ENCODE data around the gene SIX3.

SIX3 gene

DNA sequence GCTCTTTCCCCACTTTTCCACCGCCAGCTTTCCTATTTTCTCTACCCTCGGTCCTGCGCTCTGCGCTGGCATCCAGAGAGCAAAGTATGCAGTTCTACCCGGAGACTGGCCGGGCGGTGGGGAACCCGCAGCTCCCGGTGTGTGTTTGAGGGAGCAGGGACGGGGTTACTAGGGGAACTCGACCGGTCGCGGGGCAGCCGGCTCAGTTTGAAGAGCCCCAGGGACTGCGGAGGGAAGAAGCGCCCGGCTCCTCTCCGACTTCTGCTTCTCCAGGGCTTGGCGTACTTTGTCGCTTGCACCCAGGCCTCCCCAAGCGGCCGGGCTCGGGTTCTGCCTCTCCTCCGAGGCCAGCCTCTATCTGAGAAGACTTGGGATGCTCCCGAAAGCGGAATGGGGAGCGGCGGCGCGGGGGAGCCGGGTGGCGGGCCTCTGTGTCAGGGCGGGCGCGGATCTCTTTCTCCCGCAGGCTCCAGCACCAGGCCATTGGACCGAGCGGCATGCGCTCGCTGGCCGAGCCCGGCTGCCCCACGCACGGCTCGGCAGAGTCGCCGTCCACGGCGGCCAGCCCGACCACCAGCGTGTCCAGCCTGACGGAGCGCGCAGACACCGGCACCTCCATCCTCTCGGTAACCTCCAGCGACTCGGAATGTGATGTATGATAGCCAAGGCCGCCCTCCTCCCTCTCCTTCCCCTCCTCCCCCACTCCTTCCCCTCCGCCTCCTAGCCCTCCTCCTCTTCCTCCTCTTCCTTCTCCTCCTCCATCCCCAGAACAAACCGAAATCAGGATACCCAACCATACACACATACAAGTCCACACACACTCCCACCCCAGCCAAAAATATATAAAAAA is 2.8 kb downstream of the SIX3 start:
- no peak for DNase-seq

DNA sequence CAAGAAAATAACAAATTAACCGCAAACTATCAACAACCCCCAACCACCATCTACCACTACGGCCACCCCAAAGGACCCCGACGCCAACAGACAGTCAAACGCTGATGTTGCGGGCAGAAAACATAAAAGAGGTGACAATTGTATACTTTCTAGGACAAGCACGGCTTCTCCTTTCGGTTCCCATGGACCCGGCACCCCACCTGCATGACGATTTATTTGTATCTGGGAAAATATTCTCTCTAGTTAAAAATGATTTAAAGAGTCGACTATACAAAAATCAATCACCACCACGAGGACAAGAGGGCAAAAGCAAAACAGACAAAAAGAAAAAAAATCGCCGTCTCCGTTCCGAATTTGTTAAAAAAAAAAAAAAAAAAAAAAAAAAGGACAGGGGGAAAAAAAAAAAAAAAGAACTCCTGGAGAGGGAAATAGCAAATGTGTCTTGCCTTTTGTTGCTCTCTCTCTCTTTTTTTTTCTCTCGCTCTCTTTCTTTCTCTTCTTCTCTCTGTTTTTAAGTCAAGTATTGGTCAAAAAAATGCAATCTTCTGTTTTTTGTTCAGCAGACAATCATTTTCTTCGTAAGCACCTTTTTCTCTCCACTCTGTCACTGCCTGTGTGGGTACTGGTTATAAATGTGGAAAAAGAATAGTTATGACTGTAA is 3.6 kb downstream of the SIX3 start:
- DNase-seq, result no peak

DNA sequence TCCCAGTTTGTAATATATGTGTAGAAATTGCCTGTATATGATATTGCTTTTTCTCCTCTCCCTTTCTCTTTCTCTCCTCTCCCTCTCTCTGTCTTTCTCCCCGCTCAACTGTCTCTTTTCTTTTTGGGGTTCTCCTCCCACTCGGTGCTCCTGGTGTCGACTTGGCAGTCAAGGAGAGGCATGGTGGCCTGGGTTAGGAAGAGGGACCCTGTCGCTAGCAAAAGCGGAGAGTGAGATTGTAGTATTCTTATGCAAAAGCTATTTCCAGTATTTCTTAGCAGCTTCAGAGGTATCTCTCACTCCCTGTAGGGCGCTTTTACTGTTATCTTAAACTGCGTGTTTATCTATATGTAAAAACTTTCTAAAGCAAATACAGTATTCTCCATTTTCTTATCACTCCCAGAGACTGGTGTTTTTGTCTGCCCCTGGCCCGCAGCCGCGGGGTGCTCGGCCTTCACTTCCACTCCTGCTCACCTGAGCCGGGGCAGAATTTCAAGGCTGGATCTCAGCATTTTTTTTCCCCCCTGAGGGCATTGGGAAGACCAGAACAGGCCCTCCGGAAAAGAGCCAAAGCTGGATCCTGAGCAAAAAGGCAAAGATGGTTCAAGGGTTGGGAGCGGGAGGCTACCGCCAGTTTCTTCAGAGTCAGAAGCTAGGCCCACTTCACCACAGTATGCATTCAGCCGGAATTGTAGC is 4.3 kb downstream of the SIX3 start:
- DNase-seq, result no peak

DNA sequence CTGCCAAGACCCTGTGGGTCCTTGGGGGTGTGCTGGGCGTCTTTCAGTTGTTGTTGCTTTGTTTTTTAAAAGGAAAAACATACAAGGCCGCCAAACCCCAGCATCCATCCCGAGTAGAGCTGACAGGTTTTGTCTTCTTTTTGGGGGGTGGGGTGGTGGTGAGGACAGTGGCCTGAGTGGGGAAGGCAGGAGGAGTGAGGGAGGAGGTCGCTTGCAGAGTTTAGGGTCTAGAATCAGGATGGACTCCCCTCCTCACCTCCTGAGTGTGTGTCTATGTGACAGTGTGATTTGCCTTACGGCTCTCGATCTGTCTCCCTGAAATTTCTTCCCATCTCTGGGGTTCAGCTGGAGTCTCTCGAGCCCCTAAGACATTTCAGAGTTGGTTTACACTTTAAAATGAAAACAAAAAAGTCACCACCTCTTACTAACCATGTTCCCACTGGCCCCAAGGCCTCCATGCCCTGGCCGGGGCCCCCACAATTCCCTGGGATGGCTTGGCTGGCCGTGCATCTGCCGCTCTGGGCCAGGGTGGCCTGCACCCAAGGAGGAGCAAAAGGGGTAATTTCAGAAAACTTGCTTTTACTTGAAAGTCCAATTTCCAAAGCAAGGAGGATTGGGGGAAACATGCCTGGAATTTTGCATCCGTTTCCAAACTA is 5.0 kb downstream of the SIX3 start:
- no peak for DNase-seq

DNA sequence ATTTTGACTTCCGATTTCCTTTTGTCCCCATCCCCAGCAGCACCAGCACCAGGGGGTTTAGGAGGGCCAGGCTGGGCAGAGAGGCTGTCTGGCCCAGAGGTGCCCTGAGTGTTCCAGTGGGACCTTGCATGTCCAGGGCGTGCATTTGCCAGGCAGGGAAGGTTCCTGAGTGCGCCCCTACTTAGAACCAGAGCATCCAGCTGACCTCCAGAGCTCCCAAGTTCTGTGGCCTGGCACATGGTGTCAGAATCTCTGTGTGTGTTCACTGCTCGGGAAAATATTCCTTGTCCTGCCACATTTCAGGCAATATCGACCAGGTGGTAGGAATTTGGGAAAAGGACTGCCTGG is 5.5 kb downstream of the SIX3 start:
- DNase-seq, result no peak

DNA sequence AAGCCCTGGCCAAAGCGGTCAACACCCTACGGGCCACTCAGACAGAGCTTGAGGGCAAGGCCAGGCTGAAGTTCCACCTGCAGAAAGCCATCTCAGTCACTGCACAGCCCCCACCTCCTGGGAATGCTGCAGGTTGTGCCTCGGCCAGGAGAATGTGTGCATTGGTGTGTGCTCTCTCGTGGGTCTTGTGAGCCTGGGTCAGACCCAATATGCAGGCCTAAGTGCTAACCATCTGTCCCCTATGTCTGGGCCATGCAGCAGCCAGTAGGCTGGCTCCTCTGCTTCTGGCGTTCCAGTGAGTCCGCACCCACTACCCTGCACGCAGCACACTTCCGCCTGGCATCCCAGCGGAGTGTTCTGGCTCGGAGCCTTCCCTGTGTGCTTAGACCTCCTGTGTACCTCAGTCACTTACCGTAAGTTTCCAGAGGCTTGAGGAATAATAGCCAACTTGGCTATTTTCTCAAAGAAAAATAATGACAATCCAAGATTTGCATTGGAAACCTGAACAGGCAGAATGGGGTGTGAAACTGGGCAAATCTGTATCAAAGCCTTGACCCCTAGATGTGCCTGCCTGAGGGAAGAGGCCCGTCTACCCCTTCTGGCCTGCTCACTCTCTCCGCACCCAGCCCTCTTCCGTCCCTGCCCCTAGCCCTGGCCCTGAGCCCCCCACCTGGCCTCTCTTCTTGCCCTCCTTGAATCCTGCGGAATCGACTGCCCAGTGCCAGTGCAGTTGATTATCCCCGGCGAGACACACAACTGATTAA is 7.2 kb downstream of the SIX3 start:
- no peak for DNase-seq

DNA sequence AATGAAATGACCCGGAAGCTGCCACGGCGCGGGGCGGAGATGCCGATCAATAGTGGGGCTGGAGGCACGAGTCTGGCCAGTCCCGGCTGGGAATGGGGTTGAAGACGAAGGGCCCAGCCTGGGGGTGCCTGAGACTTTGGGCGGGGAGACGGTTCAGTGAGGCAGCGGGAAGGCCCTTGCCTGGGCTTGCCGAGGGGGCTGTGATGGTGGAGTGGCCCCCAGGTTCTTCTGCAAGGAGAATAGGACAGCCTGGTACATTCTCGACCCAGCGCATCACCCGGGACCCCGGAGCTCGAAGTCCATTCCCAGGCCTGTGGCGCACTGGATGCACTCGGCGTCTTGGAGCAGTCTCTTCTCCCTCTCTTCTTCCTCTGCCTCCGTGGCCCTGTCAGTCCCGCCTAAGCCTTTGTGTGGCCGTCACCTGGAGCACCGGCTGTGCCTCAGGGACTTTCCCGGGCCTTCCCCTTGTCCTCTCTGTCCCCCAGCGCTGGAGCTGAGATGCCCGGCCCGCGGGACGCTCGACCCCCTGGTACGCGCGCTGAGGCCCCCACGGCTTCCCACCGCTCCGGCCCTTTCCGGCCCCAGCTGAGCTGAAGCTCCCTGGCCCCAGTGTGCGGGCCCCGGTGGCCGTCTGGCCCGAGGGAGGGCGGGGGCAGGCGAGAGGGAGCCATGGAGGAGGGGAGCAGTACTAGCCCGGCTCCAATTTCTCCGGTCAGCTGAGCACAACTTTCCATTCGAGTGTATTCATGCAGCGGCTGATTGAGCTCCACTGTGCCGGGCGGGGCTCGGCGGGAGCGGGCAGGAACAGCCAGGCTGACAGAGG is 8.0 kb downstream of the SIX3 start:
- DNase-seq, result no peak

DNA sequence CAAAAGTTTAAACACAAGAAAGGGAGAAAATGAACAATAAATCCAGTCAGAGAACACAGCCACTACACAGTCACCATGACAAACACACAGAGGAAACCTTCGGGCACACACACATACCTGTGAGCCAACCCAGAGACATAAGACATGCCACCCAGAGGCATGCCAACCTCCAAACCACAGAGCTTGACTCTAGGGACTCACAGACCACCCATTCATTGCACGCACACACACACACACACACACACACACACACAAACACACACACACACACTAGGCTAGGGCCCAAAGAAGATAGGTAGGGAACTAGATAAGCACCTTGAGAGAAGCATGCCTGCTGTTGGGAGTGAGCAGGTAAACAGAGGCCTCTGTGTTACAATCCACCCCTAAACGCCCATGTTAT is 9.1 kb downstream of the SIX3 start:
- DNase-seq, result no peak

DNA sequence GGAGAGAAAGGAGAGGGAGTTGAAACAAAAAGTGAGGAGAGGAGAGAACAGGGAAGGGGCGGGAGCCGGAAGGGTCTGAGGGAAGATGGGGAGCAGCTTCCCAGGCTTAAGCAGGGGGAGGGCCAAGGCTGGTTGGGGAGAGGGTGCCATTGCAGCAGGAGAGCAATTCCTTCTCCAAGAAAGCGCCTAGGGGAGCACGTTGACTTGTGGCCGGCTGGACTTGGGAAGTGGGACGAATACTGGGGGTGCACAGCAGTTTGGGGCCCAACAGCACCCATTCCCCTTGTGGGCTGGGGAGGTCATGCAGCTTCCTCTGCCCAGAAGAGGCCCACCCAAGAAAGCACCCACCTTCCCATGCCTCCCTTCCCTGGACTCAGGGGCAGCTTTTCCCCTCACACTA is 9.6 kb downstream of the SIX3 start:
- no peak for DNase-seq

DNA sequence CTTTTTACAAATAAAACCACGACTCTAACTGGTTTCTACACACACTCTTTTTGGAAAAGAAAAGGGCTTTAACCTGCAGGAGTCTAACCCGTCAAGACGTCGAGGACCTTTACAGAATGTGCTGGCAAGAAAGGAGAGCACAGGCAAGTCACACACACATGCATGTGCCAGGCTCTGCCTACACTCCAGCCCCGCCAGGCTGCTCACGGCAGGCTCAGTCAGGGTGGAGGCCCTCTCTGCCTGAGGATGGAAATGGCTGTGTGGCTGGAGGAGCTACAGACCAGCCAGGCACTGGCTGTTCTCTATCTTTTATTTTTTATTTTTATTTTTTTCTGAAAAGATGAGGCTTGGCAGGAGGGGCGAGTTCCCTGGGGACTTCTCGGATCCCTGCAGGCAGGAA is 10.2 kb downstream of the SIX3 start:
- DNase-seq, result no peak

DNA sequence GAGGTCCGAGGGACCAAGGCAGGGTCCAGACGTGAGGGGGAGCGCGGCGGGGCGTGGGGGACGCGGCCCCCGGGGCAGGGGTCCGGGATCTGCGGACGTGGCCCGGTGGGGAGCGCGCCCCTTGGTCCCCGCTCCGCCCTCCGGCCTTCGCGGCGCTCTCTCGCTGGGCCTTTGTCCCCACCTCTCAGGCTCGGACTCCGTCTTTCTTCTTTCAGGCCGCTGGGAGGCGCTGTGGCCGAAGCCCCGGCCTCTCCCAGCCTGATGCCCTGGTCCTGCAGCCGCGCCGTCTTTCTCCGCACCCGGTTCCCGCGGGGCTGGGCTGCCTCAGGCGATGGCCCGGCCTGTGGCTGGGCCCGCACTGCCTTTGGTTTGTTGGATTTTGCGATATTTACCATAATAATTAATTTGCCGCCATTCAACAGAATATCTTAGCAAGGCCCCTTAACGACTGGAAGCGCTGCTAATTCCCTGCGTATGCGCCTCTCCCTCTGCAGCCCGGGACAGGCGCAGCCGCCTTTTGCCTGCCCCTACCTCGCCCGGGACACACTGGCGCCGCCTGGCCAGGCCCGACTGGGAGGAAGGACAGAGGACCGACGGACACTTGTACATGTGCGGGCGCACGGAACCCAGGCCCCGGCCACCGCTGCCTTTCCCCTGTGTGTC is 10.8 kb downstream of the SIX3 start:
- peak; percentile 59 for DNase-seq

DNA sequence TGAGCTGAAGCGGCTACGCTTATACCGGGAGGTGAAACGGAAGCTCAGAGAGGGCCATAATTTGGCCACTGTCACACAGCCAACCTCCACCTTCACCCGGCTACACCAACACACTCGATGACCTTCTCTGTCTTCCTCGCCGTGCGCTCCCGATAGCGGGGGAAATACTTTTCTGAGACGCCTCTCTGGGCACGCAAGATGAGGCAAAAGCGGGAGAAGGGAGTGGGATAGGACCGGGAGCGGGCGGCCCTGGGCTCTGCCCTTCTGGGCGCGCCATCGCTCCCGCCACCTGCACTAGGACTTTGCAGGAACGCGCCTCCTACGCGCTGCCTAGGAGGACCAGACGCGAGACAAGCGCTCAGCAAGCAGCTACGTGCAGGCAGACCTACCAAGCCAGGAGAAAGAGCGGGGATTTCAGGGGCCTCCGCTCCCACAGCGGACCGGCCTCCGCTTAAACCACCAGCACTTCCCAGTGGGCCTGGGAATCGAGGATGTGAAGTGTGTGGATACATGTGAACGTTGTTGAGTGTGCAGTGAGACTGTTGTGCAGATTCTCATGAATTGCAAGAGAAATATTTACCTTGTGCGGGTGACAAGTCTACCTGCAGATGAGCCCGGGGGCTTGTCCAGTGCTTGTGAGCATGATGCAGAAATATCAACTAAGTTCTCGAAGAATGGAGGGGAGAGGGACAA is 11.4 kb downstream of the SIX3 start:
- no peak for DNase-seq

DNA sequence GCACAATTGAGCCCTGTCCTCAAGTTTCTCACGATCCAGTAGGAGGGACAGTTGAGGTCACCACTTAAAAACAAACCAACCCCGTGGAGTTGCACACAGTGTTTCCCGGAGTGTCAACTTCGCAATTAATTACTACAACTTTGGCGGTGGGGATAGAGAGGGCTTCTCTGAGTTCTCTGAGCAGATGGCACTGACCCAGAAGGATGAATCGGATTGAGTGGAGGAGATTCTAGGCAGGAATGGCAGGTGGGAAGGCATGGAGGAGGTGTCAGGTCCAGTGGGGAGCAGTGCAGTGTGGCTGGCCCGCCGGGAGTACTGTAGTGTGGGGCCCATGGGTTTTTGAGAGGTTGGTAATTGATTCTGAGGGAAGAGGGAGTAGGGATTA is 12.0 kb downstream of the SIX3 start:
- no peak for DNase-seq

DNA sequence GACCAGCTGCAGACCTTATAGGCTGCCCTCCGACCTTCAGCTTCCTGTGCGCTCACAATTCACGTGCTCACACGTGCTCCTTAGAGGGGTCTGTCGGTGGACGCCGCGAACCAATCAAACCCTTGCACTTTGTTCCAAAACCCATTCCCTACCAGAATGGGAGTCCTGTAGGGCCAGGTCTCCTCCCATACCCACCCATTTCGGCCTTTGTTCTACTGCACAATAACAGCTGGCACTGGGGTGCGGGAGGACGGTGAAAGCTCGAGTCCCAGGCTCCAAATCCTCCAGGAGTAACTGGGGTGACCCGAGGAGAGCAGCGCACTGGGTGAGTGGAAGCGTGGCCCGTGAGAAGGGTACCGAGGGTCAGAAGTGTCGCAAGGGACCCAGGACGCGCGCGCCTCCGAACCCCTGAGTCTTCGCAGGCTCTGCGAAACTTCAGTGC is 13.0 kb downstream of the SIX3 start:
- DNase-seq, result no peak

DNA sequence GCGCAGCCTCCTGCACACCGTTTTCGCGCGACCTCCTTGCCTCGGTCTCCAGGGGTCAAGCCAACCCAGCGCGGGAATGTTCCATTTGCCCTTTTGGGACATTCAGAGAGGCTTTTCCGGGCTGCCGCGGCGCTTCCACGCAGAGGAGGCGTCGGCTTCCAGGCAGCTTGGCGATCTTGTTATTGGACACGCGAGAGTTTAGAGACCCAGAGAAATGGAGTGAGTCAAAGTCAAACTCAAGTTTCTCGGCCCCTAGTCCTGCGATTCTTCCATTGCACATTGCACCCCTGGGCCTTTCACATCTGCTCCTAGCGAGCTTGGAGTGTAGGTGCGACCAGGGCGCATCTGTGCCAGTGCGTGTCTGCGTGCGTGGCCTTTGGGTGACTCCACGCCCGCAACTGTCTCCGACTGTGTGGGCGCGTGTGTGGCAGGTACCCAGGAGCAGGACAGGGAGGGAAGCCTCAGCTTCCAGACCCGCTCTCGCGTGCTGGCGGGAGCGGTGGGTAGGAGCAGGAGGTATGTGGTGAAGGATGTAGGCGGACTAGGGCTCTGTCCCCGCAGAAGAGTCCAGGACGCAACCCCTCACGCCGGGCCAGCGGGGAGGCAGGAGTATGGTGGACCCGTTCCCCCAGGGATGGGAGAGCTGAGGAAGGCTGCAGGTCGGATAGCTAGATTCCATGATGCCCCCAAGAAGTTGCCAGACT is 13.5 kb downstream of the SIX3 start:
- DNase-seq, result no peak

DNA sequence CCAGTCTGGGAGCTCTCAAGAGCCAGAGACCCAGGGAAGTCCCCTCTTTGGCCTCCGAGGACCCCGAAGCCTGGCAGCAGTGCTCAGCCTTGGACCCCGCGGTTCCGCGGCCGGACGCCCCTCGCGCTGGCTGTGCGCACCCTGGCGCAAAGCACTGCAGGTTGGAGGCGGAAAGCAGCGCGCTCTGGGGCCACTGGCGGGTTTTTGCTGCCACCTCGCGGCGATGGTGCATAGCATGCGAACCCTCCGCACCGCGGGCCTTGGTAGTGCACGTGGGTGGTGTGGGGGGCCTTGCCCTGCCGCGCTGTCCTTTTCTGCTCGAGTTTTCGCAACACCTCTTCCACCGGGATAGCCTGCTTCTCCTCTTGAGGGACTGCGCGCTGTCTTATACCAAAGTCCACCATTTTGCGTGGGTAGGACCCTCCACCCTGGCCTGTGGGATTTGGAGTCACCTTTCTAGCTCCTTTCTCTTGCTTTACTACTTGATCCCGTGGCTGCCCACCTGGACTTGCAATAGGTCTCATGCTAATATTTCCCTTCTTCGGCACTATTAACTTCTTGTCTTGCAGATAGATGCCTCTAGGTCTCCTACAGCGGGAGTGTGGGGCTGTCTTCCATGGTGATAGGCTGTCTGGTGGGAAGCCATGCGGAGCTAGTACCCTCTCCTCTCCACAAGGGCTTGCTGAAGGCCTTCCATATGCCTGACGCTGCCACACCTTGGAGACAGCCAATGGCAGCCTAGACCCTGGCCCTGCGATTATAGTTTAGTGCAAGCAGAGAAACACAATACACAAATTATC is 14.3 kb downstream of the SIX3 start:
- peak; percentile 38 for DNase-seq

DNA sequence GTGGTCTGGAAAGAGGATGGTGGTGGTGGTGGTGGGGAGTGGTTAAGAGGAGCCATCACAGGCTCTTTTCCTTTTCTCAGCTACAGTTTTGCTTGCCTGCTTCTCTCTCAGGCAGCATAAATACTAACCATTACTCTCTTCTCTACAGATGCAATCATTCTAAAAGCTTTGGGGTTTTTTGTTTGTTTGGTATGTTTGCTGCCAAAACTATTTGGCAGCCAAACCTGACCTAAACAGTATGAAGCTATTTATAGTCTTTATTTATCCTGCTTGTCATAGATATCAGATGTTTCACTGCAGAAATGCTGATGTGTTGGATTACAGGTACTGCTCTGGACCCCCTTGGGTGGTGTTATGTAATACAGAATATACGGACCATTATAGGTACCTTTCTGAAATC is 15.3 kb downstream of the SIX3 start:
- no peak for DNase-seq

DNA sequence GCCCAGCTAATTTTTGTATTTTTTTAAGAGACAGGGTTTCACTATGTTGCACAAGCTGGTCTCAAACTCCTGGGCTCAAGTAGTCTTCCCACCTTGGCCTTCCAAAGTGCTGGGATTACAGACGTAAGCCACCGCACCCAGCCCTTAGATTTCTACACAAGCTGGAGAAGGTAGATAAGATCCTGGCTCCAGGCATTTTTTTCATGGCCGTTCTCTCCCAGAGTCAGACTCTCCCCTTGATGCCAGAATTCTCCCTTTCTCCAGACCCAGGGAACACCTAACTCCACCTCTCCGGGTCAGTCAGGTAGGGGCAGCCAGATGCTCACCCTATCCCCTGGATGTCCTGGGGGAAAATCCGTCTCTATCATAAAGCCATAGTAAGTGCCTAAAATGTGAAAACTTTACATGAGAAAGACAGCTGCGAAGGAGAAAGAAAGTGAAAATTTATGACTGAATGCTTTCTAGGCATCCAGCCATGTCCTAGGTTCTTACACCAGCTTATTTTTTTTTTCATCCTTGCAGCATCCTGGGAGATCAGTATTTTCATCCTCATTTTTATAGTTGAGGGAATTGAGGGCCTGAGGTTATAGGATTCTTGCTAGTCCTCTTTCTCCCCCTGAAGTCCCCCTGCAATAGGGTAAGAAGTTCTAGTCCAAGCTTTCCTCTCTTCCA is 16.3 kb downstream of the SIX3 start:
- DNase-seq, result no peak

DNA sequence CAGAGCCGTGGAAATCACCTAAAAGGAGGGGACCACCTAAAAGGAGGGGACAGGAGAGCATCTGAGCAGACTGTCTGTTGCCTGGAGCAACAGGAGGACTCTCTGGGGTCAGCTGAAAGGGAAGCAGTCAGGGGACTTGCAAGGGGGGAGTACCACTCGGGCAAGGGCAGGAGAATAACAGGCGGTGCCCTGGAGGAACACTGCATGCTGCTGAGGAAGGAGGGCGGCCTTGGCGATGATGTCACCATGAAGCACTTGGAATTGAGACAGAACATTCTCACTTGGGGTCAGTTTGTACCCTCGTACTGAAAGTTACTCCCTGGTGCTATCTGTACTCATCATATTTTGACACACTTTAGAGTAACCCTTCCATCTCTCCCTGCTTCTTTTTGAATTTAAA is 18.4 kb downstream of the SIX3 start:
- no peak for DNase-seq

Measured in DMS 273 treated with DMSO at 0.1 percent for 48 hours (cell line).